H54 (cell line): ENCODE measurements around the gene LRBA.
A peak's percentile ranks its signal among the peaks of the same experiment; 100 is the strongest.
"Not testable (repeated sequence)": the region's sequence is repeated elsewhere in the genome, so short reads cannot be mapped to it uniquely, and the experiment has no call there.

Experiments used
- DNase-seq: peaks from one replicate; pipeline ENCODE4 v3.0.0; 2011; ENCODE audit warnings: low spot score, mixed read lengths; ENCODE audit not compliant: insufficient read length
- FAIRE-seq: peaks from 3 replicates; lab custom pipeline; 2011; peaks lifted over from hg19 to GRCh38; lab: Jason Lieb, UNC
- POLR2A ChIP-seq: IDR thresholded peaks from 2 replicates; pipeline ENCODE4 v1.6.1; 2011; ENCODE audit warnings: low read depth, mild to moderate bottlenecking, low read length

LRBA gene

GRCh38 chr4:150391052-150391451 lies 624.0 kb downstream of the LRBA start:
- no peak for DNase-seq
- no peak for FAIRE-seq
- TF ChIP-seq POLR2A, result no peak

- no peak for DNase-seq
- no peak for FAIRE-seq
- no peak for TF ChIP-seq POLR2A
Measured at GRCh38 chr4:150390531-150390910, 624.6 kb downstream of the LRBA start.

- FAIRE-seq, result no peak
- TF ChIP-seq POLR2A, result no peak
- no peak for DNase-seq
Measured at GRCh38 chr4:150389896-150390530, 625.1 kb downstream of the LRBA start.

- FAIRE-seq (no peak), DNase-seq (no peak)
- TF ChIP-seq POLR2A, result no peak
Measured at GRCh38 chr4:150387981-150388380, 627.1 kb downstream of the LRBA start.

- not testable (repeated sequence) for FAIRE-seq, DNase-seq
Measured at GRCh38 chr4:150386415-150386814, 628.7 kb downstream of the LRBA start.

- DNase-seq, result peak; percentile 5
- peak; percentile 72 for FAIRE-seq
- no peak for TF ChIP-seq POLR2A
Measured at GRCh38 chr4:150385606-150386005, 629.5 kb downstream of the LRBA start.

GRCh38 chr4:150384249-150384648 lies 630.8 kb downstream of the LRBA start:
- FAIRE-seq, result no peak
- no peak for TF ChIP-seq POLR2A

GRCh38 chr4:150382028-150382427 lies 633.1 kb downstream of the LRBA start:
- TF ChIP-seq POLR2A, result no peak
- DNase-seq (no peak), FAIRE-seq (no peak)

More at GRCh38 chr4:150384249-150384648, 630.8 kb downstream of the LRBA start:
- no peak for DNase-seq

- FAIRE-seq, result no peak
- no peak for TF ChIP-seq POLR2A
- no peak for DNase-seq
Measured at GRCh38 chr4:150381609-150382008, 633.5 kb downstream of the LRBA start.

- DNase-seq (no peak), FAIRE-seq (no peak)
- TF ChIP-seq POLR2A, result no peak
Measured at GRCh38 chr4:150381036-150381435, 634.0 kb downstream of the LRBA start.

GRCh38 chr4:150379454-150379853 lies 635.6 kb downstream of the LRBA start:
- TF ChIP-seq POLR2A, result no peak
- FAIRE-seq, result peak; percentile 72
- DNase-seq, result no peak

GRCh38 chr4:150375025-150375424 lies 640.1 kb downstream of the LRBA start:
- DNase-seq, result no peak
- no peak for FAIRE-seq
- TF ChIP-seq POLR2A, result no peak

GRCh38 chr4:150371869-150372268 lies 643.2 kb downstream of the LRBA start:
- TF ChIP-seq POLR2A, result no peak
- no peak for FAIRE-seq
- no peak for DNase-seq

- TF ChIP-seq POLR2A, result no peak
- FAIRE-seq, result no peak
- no peak for DNase-seq
Measured at GRCh38 chr4:150369434-150370380, 645.4 kb downstream of the LRBA start.

- no peak for TF ChIP-seq POLR2A
- no peak for DNase-seq
- FAIRE-seq, result no peak
Measured at GRCh38 chr4:150368667-150369066, 646.4 kb downstream of the LRBA start.
